Sigmoid colon (tissue), 7 donors: ENCODE results near the gene RBM17. TPM values are rescaled to one million over a fixed set of nuclear protein-coding genes. Genes with fewer than 3 reads are reported as not detected.

Source experiments
- DNase-seq: peaks from one replicate; pipeline ENCODE4 v3.0.0-alpha.2; 2019
- H3K27ac ChIP-seq, 4 donors: fragments of 200-600 bp; sonication (generic); one replicate each; pipeline ENCODE4 v1.5.1; 2016 to 2019; ENCODE audit warnings: mild to moderate bottlenecking in 1 of 4
- H3K27me3 ChIP-seq, 3 donors: fragments of 200-600 bp; sonication (generic); one replicate each; pipeline ENCODE4 v1.5.1; 2019; ENCODE audit warnings: mild to moderate bottlenecking in 1 of 3
- H3K36me3 ChIP-seq, 4 donors: fragments of 200-600 bp; sonication (generic); one replicate each; pipeline ENCODE4 v1.5.1; 2016 to 2019
- H3K4me1 ChIP-seq, 4 donors: fragments of 200-600 bp; sonication (generic); one replicate each; pipeline ENCODE4 v1.5.1; 2017 to 2019
- H3K4me3 ChIP-seq, 4 donors: fragments of 200-600 bp; sonication (generic); one replicate each; pipeline ENCODE4 v1.5.1; 2017 to 2019; ENCODE audit warnings: mild to moderate bottlenecking in 2 of 4, moderate library complexity in 1 of 4
- H3K9me3 ChIP-seq, 4 donors: fragments of 200-600 bp in 3 of 4; sonication (generic) in 3 of 4; one replicate each; pipeline versions ENCODE4 v1.5.1 to v1.6.1; 2013 to 2019
- EP300 ChIP-seq, 4 donors: sonication (generic); formaldehyde crosslinking; IDR thresholded peaks; one replicate each; pipeline ENCODE4 v1.6.1; 2017; ENCODE audit warnings: antibody characterized with exemption in 4 of 4
- POLR2A ChIP-seq, 2 donors: fragments of 450-650 bp; IDR thresholded peaks; one replicate each; pipeline ENCODE4 v1.6.1; 2016; ENCODE audit warnings: antibody characterized with exemption in 2 of 2, mild to moderate bottlenecking in 2 of 2, moderate library complexity in 2 of 2
- POLR2AphosphoS5 ChIP-seq, 4 donors: sonication (generic); formaldehyde crosslinking; IDR thresholded peaks; one replicate each; pipeline ENCODE4 v1.6.1; 2017; ENCODE audit warnings: antibody characterized with exemption in 4 of 4
- WGBS, 2 donors: extraction: QIAGEN DNeasy Blood & Tissue Kit; methylation state at CpG; one replicate each; pipeline ENCODE4 v1.1.7; 2013; 5-methylcytosine and 5-hydroxymethylcytosine counted together
- intact Hi-C: fragments of 100-400 bp; cut with DNase I; formaldehyde crosslinking; loops from one replicate; pipeline ENCODE4 v1.15.1; 2023
- polyA plus RNA-seq, 3 donors: library from polyadenylated mRNA; stranded (reverse); fragments of 200-250 nt; gene quantifications; one replicate each; pipeline ENCODE4 v1.2.3, GENCODE V29; 2013
- total RNA-seq, 4 donors: library from RNA; depleted of rRNA; stranded (reverse); fragments of >200 nt; gene quantifications; one replicate each; pipeline ENCODE4 v1.1.0, GENCODE V29; 2016
- TF ChIP-seq, protein P1 (sequence below), 4 experiments: fragments of 450-650 bp in 3 of 4; fragments of 200-600 bp in 1 of 4; IDR thresholded peaks; one replicate each; pipeline ENCODE4 v1.5.1; 2016 to 2019; ENCODE audit warnings: antibody characterized with exemption in 4 of 4, mild to moderate bottlenecking in 3 of 4, moderate library complexity in 2 of 4
- donor health status: healthy with polysubstance abuse.
- donor health status: Bipolar disorder and iron deficiency.
- donor health status: healthy.

RBM17 gene
- total and polyA plus RNA-seq, 7 donors: 32.8 to 74.2 (median 52.4) TPM

DNA sequence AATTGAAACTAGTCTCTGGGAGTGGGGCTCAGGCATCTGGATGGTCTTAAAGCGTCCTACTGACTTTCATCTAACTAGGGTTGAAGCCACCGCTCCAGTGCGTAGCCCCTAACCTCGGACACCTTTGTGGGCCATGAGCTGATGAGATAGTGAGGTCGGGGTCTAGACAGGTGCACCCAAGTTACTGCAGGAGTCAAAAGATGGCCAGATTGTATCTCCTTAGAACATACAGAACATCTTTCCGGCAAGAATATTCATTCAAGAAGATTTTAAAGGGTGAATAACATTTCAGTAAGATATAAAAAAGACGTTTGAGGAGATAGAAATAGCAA is 20.6 kb downstream of the RBM17 start:
- TF ChIP-seq POLR2AphosphoS5 (IDR thresholded peaks at IDR 0.05): no peak
- no peak for TF ChIP-seq POLR2A (IDR thresholded peaks at IDR 0.05)
- TF ChIP-seq, protein P1, sequence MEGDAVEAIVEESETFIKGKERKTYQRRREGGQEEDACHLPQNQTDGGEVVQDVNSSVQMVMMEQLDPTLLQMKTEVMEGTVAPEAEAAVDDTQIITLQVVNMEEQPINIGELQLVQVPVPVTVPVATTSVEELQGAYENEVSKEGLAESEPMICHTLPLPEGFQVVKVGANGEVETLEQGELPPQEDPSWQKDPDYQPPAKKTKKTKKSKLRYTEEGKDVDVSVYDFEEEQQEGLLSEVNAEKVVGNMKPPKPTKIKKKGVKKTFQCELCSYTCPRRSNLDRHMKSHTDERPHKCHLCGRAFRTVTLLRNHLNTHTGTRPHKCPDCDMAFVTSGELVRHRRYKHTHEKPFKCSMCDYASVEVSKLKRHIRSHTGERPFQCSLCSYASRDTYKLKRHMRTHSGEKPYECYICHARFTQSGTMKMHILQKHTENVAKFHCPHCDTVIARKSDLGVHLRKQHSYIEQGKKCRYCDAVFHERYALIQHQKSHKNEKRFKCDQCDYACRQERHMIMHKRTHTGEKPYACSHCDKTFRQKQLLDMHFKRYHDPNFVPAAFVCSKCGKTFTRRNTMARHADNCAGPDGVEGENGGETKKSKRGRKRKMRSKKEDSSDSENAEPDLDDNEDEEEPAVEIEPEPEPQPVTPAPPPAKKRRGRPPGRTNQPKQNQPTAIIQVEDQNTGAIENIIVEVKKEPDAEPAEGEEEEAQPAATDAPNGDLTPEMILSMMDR (IDR thresholded peaks at IDR 0.05): no peak
- TF ChIP-seq EP300 (IDR thresholded peaks at IDR 0.05): no peak
- Histone ChIP-seq H3K27me3 (no peaks in the 10 kb centered on the region), H3K4me3 (no peak overlapping the region), H3K4me1 (peaks cover 0 to 3% (median 0%) of the 10 kb centered on the region in 4 donors), H3K27ac (no peak overlapping the region), H3K36me3 (peaks cover 25 to 94% (median 55%) of the 10 kb centered on the region in 4 donors), H3K9me3 (no peaks in the 10 kb centered on the region)
- no peak for DNase-seq
- intact Hi-C loops: loop anchor here (1.0 to 2.0 kb wide), 3 partner anchors 35 to 292 kb away; partner anchors contain the start of gene PFKFB3
- WGBS, 2 donors: 80 to 83% methylated on average over 7 of the region's 7 CpGs

DNA sequence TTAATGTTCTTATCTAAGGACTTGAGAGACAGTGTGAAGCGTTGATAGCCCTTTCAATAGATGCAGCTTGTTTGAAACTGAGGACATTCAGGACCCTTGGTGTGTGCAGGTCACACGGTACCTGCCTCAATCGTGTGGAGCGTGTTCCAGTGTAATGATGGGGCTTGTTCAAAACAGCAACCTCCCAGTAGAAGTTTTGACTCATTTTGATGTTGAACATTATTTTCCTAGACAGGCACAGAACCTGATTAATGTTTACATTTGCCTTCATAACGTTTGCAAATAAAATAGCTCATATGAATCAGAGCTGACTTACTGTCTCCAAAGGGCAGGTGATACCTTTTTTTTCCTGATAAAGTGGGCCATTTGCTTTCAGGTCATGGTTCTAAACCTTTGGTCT is 21.3 kb downstream of the RBM17 start:
- H3K27me3 ChIP-seq: no peaks in the 10 kb centered on the region
- no peak for DNase-seq
- WGBS, 2 donors: 77 to 86% methylated on average over 5 of the region's 5 CpGs
- no peak for TF ChIP-seq EP300 (IDR thresholded peaks at IDR 0.05)
- TF ChIP-seq POLR2A (IDR thresholded peaks at IDR 0.05): no peak
- no peak for TF ChIP-seq POLR2AphosphoS5 (IDR thresholded peaks at IDR 0.05)
- TF ChIP-seq, protein P1 (IDR thresholded peaks at IDR 0.05): no peak
- H3K27ac ChIP-seq: no peak overlapping the region
- H3K9me3 ChIP-seq: no peaks in the 10 kb centered on the region
- peaks cover 0 to 7% (median 2%) of the 10 kb centered on the region in 4 donors for H3K4me1 ChIP-seq
- no peak overlapping the region for H3K4me3 ChIP-seq
- intact Hi-C loops: no loop called here
- H3K36me3 ChIP-seq: peaks cover 29 to 94% (median 57%) of the 10 kb centered on the region in 4 donors

DNA sequence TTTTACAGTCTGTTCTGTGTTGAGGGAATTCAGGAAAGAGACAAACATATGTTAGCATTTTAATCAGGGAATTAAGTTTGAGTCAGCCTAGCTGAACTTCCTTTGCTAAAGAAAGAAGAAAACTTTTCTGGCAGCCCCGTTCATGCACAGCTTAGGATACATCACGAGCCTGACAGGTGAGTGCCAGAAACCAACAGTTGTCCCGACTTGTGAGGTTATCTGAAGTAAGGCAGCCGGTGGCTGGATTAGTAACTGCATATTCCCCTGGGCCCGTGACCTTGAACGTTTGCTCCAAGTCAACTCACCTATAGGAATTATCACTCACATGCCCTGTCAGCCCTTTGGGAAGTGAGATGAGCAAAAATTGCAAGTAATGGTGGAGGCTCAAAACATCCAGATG is 24.1 kb downstream of the RBM17 start:
- H3K9me3 ChIP-seq: no peaks in the 10 kb centered on the region
- TF ChIP-seq, protein P1 (IDR thresholded peaks at IDR 0.05): no peak
- TF ChIP-seq EP300 (IDR thresholded peaks at IDR 0.05): no peak
- no peak for TF ChIP-seq POLR2A (IDR thresholded peaks at IDR 0.05)
- no peak for TF ChIP-seq POLR2AphosphoS5 (IDR thresholded peaks at IDR 0.05)
- no peak overlapping the region for H3K4me3 ChIP-seq
- H3K27me3 ChIP-seq: no peaks in the 10 kb centered on the region
- H3K4me1 ChIP-seq: peaks cover 0 to 14% (median 4%) of the 10 kb centered on the region in 4 donors
- H3K27ac ChIP-seq: no peak overlapping the region
- H3K36me3 ChIP-seq: peaks cover 31 to 90% (median 50%) of the 10 kb centered on the region in 4 donors
- intact Hi-C loops: no loop called here
- WGBS, 2 donors: 88% methylated on average over 6 of the region's 6 CpGs
- no peak for DNase-seq

- DNase-seq: no peak
- Histone ChIP-seq H3K4me3 (no peak overlapping the region), H3K36me3 (peaks cover 27 to 80% (median 42%) of the 10 kb centered on the region in 4 donors), H3K9me3 (no peaks in the 10 kb centered on the region), H3K4me1 (peaks cover 0 to 14% (median 2%) of the 10 kb centered on the region in 4 donors), H3K27me3 (no peaks in the 10 kb centered on the region), H3K27ac (peak overlapping the region in 3 of 4 donors; percentile 8 to 44 (median 28))
- 90% methylated on average over 4 of the region's 4 CpGs for WGBS, 2 donors
- intact Hi-C loops: no loop called here
- TF ChIP-seq POLR2A (IDR thresholded peaks at IDR 0.05): no peak
- no peak for TF ChIP-seq EP300 (IDR thresholded peaks at IDR 0.05)
- TF ChIP-seq POLR2AphosphoS5 (IDR thresholded peaks at IDR 0.05): no peak
- TF ChIP-seq, protein P1 (IDR thresholded peaks at IDR 0.05): no peak
Measured at GRCh38 chr10:6114299-6114698, 25.5 kb downstream of the RBM17 start.

DNA sequence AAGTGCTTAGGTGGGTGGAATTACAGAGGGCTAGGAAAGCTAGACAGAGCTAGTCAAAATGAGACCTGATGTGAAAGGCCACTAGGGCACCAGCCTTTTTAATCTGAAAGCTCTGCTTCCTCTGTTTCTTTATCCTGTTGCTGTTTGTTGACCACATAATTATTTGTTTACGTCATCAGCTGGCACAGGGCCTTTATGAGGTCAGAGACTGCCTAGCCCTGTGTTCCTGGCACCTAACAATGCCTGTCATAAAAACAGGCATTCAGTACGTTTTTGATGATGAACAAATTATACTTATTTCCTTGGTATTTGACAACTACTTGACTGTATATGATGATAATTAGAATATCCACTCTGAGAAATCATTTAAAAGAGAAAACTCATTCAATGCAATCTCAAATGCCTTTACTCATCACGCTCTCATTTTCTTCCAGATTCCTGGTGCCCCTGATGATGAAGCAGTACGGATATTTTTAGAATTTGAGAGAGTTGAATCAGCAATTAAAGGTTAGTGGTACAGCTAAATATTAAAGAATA is 26.0 kb downstream of the RBM17 start:
- H3K9me3 ChIP-seq: no peaks in the 10 kb centered on the region
- WGBS, 2 donors: 54 to 77% methylated on average over 4 of the region's 4 CpGs
- no peak for DNase-seq
- peak overlapping the region in 3 of 4 donors; percentile 8 to 44 (median 28) for H3K27ac ChIP-seq
- H3K36me3 ChIP-seq: peaks cover 25 to 75% (median 39%) of the 10 kb centered on the region in 4 donors
- H3K27me3 ChIP-seq: no peaks in the 10 kb centered on the region
- intact Hi-C loops: no loop called here
- peaks cover 0 to 14% (median 2%) of the 10 kb centered on the region in 4 donors for H3K4me1 ChIP-seq
- no peak for TF ChIP-seq POLR2A (IDR thresholded peaks at IDR 0.05)
- no peak for TF ChIP-seq EP300 (IDR thresholded peaks at IDR 0.05)
- H3K4me3 ChIP-seq: no peak overlapping the region
